GM12875 (cell line): ENCODE data around the gene CHKA.

ENCODE experiments used
- H3K4me3 ChIP-seq: one replicate; pipeline ENCODE4 v1.5.1; 2011; ENCODE audit warnings: low read depth, low read length, control low read depth
- TF ChIP-seq, protein P1 (sequence below): IDR thresholded peaks from 2 replicates; pipeline ENCODE4 v1.5.1; 2011; ENCODE audit warnings: low read depth, mild to moderate bottlenecking, control low read depth, inconsistent platforms, low read length, moderate library complexity, borderline replicate concordance; ENCODE audit not compliant: insufficient read depth

CHKA gene

DNA sequence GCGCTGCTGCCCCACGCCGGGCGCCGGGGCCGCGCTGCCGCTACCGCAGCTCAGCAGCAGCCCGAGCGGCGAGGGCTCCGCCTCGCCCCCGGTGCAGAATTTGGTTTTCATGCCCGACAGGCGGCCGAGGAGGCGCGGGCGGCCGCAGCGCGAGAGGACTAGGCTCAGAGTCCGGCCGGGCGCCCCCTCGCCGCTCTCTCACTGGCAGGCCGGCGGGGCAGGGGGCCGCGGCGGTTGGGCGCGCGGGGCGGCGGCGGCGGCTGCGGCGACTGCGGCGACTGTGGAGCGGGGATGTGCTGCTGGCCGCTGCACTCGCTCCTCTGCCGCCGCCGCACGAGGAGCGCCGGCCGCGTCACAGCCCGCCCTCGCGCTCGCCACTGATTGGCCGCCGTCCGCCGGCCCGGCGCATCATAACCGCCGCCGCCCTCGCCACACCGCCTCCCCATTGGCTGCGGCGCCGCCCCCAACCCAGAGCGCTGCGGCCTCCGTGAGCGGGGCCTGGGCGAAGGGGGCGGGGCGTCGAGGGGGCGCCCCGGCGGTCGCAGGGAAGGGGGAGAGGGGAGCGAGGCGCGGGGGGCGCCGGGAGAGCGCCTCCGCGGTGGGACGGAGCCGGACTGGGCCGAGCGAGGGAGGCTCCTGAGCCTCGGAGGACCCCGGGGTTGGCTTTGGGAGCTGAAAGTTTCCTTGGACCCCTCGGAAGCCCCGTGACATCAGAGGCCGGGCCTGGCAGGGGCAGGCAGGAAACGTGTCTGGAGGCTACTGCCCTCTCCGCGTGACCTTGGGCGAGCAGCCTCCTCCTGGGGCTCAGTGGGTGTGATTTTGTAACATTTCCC lies at the start of gene CHKA:
CHKA (minus strand) TSS at position 322 of the 833 bp plus-strand sequence; CDS start at position 111, 211 bp downstream.
- H3K4me3 ChIP-seq, result peak within 1 kb of the TSS; percentile 83
- TF ChIP-seq, protein P1, sequence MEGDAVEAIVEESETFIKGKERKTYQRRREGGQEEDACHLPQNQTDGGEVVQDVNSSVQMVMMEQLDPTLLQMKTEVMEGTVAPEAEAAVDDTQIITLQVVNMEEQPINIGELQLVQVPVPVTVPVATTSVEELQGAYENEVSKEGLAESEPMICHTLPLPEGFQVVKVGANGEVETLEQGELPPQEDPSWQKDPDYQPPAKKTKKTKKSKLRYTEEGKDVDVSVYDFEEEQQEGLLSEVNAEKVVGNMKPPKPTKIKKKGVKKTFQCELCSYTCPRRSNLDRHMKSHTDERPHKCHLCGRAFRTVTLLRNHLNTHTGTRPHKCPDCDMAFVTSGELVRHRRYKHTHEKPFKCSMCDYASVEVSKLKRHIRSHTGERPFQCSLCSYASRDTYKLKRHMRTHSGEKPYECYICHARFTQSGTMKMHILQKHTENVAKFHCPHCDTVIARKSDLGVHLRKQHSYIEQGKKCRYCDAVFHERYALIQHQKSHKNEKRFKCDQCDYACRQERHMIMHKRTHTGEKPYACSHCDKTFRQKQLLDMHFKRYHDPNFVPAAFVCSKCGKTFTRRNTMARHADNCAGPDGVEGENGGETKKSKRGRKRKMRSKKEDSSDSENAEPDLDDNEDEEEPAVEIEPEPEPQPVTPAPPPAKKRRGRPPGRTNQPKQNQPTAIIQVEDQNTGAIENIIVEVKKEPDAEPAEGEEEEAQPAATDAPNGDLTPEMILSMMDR, result no peak

DNA sequence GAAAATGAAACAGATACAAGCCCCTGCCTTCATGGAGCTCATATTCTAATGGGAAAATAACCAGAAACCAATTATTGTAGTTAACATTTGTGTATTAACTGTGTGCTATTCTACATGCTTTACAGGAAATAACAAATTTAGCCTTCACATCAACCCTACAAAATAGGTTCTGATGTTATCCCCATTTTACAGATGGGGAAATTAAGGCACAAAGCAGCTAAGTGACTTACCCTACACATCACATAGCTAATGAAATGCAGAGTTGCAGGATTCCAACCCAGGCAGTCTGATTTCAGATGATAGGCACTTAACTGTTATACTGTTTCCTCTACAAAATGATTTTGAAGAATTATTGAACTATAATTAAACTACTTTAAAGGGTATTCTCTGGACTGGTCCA lies 48.3 kb upstream of the CHKA start:
- H3K4me3 ChIP-seq, result no peak overlapping the region
- TF ChIP-seq, protein P1, result no peak

DNA sequence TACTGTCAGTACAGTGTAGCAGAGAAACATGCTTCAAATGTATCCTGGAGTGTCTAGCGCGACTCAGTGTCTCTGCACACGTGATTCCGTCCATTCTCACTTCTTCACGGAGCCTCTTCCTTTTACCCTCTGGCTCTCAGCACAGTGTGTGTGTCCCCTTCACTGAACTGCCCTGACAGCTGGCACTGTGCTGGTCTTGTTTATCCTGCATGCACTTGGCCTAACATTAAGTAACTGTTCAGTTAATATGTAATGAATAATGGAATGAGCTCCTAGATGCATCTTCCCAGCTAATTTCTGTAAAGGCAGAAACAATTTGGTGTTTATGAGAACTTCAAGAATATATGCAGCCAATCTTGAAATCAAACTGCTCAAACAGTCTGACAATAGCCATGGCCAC lies 47.5 kb upstream of the CHKA start:
- TF ChIP-seq, protein P1, result no peak
- H3K4me3 ChIP-seq, result no peak overlapping the region

DNA sequence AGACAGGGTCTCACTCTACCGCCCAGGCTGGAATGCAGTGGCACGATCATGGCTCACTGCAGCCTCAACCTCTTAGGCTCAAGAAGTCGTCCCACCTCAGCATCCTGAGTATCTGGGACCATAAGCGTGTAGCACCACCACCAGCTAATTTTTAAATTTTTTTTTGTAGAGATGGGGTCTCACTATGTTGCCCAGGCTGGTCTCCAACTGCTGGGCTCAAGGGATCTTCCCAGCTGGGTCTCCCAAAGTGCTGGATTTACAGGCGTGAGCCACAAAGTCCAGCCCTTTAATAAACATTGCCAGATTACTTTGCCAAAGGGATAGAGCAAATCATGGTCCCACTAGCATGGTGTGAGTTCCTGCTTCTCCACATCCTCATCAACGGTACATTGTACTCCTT lies 46.3 kb upstream of the CHKA start:
- TF ChIP-seq, protein P1, result no peak
- no peak overlapping the region for H3K4me3 ChIP-seq

- TF ChIP-seq, protein P1, result no peak
- no peak overlapping the region for H3K4me3 ChIP-seq
Observed at GRCh38 chr11:68166969-68167368, 45.8 kb upstream of the CHKA start.

GRCh38 chr11:68165601-68166000 lies 44.4 kb upstream of the CHKA start:
- H3K4me3 ChIP-seq, result no peak overlapping the region
- TF ChIP-seq, protein P1, result no peak

DNA sequence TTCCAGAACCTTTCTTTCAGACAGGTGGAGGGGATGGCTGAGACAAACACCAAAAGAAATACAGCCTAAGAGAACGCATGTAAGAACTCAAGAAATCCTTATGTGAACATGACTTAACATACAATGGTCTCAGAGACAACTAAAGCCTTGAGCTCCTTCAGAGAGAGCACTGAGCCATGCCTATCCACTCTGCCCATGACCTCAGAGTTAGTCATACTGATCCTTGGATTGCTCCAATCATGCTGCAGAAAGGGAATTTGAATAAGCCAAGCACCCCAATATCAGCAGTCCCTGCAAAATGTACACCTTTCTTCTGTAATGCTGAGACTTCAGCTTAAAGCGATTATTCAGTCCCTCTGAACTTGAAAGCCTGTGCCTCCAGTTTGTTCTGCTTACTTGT lies 43.2 kb upstream of the CHKA start:
- no peak overlapping the region for H3K4me3 ChIP-seq

More for the DNA sequence above, 43.2 kb upstream of the CHKA start:
- TF ChIP-seq, protein P1, result no peak
